Choroid plexus epithelial cell (primary cell): ENCODE data around the gene TM9SF3.

Experiments used
- DNase-seq: peaks from one replicate; pipeline ENCODE4 v3.0.0-alpha.2; 2010; ENCODE audit warnings: low read depth
- H3K4me3 ChIP-seq: 2 replicates; pipeline ENCODE4 v1.5.1; 2011; ENCODE audit warnings: low read depth, mild to moderate bottlenecking, control low read depth, low read length, moderate library complexity
- CTCF ChIP-seq: conservative IDR thresholded peaks from 2 replicates; pipeline ENCODE4 v1.5.1; 2011; ENCODE audit warnings: low read depth, mild to moderate bottlenecking, control low read depth, inconsistent platforms, low read length, moderate library complexity

TM9SF3 gene

GRCh38 chr10:96606216-96606615, 19.4 kb upstream of the TM9SF3 start:
- no peak for TF ChIP-seq CTCF
- DNase-seq, result no peak
- no peak overlapping the region for H3K4me3 ChIP-seq

- H3K4me3 ChIP-seq, result no peak overlapping the region
- no peak for DNase-seq
- no peak for TF ChIP-seq CTCF
Observed at GRCh38 chr10:96600337-96600736, 13.5 kb upstream of the TM9SF3 start.

GRCh38 chr10:96598846-96599245, 12.0 kb upstream of the TM9SF3 start:
- no peak for TF ChIP-seq CTCF

GRCh38 chr10:96596422-96597407, 9.9 kb upstream of the TM9SF3 start:
- no peak for TF ChIP-seq CTCF
- H3K4me3 ChIP-seq, result no peak overlapping the region
- no peak for DNase-seq

More at GRCh38 chr10:96598846-96599245, 12.0 kb upstream of the TM9SF3 start:
- no peak for DNase-seq
- no peak overlapping the region for H3K4me3 ChIP-seq

GRCh38 chr10:96595741-96596140, 8.9 kb upstream of the TM9SF3 start:
- DNase-seq, result no peak
- H3K4me3 ChIP-seq, result no peak overlapping the region
- TF ChIP-seq CTCF, result no peak

GRCh38 chr10:96591946-96592345, 5.1 kb upstream of the TM9SF3 start:
- H3K4me3 ChIP-seq, result no peak overlapping the region
- no peak for TF ChIP-seq CTCF
- no peak for DNase-seq
